ENCODE measurements around the gene RS1.

RS1 gene

DNA sequence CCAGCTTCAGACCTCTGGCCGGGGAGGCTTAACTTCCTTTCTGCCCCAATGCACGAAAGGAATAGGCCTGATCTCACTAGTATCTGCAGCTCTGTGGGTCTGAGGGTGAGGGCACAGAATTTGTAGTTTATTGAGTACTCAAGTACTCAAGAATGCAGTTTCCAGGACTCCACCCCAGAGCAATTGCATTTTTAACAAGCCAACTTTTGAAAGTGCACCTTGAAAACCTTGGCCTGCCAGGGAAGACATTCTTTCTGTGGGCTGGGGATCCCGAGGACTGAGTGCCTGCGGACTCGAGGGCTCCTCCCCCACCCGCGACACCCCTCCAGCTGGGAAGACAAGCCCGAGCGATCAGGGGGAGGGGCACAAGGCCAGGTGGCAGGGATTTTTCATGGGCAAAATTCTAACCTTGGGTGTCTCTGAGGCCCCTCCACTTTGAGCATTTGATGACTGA is 22.4 kb downstream of the RS1 start:
- no peak for TF ChIP-seq CTCF (IDR thresholded peaks at IDR 0.05; ENCODE audit: low read depth, low read length)
- no peak overlapping the region for H3K4me3 ChIP-seq (ENCODE audit: low read depth, low read length)

DNA sequence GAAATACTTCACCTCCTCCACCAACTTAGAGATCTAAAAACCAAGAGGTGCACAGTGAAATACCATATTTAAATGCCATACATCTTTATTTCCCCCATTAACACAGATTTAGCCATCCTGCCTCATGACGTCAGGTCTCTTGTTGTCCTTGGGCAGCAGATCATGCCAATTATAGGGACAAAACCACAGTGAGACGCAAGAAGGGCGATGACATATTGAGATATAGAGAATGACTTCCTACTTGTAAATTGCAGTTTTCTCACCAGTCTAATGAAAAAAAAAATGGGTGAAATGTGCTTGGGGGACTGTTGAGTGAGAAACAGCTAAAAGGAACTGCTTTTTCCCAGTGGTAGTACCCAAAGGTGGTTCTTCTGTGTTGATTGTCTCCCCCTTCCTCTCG is 24.3 kb downstream of the RS1 start:
- TF ChIP-seq CTCF (IDR thresholded peaks at IDR 0.05; ENCODE audit: low read depth, low read length) = no peak
- H3K4me3 ChIP-seq (ENCODE audit: low read depth, low read length) = no peak overlapping the region

DNA sequence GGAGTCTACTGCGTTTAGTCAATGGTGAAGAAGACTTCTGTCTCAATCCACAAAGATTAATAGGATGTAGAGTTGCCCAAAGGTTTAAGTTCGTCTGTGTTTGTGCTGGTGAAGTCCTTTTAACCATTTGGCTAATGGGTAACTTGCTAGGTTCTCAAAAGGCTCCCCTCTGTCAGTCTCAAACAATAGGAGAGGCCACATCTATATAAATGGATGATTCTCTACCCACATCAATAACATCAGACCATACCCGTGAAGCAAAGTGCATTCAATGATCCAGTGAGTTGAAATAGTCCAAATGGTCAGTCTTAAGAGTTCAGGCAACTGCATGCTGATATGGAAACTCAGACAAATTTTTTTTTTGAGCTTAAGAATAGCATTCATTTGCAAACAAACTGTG is 28.1 kb downstream of the RS1 start:
- H3K4me3 ChIP-seq (ENCODE audit: low read depth, low read length) = no peak overlapping the region
- no peak for TF ChIP-seq CTCF (IDR thresholded peaks at IDR 0.05; ENCODE audit: low read depth, low read length)

- TF ChIP-seq CTCF (IDR thresholded peaks at IDR 0.05; ENCODE audit: low read depth, low read length) = no peak
- no peak overlapping the region for H3K4me3 ChIP-seq (ENCODE audit: low read depth, low read length)
Measured at GRCh38 chrX:18643243-18643642, 28.7 kb downstream of the RS1 start.

GRCh38 chrX:18640686-18641085 is 31.2 kb downstream of the RS1 start:
- no peak for TF ChIP-seq CTCF (IDR thresholded peaks at IDR 0.05; ENCODE audit: low read depth, low read length)
- H3K4me3 ChIP-seq (ENCODE audit: low read depth, low read length) = no peak overlapping the region

DNA sequence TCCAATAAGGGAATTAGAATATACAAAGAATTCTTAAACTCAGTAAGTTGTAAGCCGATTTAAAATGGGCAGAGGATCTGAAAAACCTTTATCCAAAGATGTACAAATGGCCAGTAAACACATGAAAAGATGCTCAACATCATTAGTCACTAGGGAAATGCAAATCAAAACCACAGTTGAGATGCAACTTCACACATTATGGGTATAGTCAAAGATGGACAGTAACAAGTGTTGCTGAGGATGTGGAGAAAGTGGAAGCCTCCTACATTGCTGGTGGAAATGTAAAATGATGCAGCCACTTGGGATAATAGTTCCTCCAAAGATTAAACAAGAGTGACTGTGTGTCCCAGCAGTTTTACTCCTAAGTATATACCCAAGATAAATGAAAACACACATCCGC is 32.6 kb downstream of the RS1 start:
- H3K4me3 ChIP-seq (ENCODE audit: low read depth, low read length) = no peak overlapping the region
- TF ChIP-seq CTCF (IDR thresholded peaks at IDR 0.05; ENCODE audit: low read depth, low read length) = no peak

GRCh38 chrX:18638398-18638797 is 33.5 kb downstream of the RS1 start:
- TF ChIP-seq CTCF (IDR thresholded peaks at IDR 0.05; ENCODE audit: low read depth, low read length) = no peak
- no peak overlapping the region for H3K4me3 ChIP-seq (ENCODE audit: low read depth, low read length)
